ENCODE measurements around the gene ALKBH5. TPM values are rescaled to one million over a fixed set of nuclear protein-coding genes. Genes with fewer than 3 reads are reported as not detected.

Gene ALKBH5
- total and polyA plus RNA-seq, 2 of the 8 experiments (the other 6 are each of a cell fraction or from before 2014, with no cell fraction given): 63.7 to 86.4 TPM

DNA sequence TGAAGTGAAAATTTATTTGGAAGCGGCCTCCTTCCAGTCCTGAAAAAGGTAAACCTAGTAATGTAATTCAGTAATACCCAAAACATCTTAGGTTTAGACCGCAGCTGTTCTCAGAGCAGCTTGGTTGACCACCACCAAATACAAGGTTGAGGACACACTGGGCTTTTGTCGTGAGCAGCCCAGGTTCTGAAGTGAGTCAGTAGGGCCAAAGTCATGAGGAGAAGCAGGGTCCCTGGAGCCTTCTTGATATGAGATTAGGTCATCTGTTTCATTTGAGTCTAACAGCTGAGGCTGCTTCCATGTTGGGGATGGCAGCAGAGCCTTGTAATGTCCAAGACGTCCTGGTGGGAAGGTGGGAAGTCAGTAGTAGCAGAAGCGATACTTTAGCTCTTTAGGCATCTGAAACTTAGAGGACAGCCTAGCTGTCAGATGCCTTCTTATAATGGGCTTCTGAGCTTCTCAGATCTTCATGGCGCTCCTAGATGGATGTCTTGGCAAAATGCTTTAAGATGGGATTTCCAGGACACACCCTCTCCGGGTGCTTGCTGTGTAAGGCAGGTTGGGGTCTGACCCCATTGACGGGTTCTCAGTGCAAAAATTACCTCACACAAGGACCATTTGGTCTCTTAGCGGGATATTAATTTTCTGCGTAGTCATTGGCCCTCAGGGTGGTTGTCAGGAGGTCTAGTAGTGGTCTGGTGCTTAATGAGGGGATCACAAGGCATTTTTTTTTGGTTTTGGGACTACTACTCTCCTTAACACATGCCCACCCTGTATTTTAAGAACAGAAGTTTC lies 2.4 kb downstream of the ALKBH5 start (continued):
- TF ChIP-seq RAD21 (IDR thresholded peaks at IDR 0.05 in 1 of 2, conservative IDR thresholded peaks at IDR 0.05 in 1 of 2; ENCODE audit: low read depth in 2 of 2, low read length in 2 of 2): no peak
- no peak for TF ChIP-seq BCL11A (IDR thresholded peaks at IDR 0.05; ENCODE audit: low read depth in 2 of 2, low read length in 2 of 2)
- TF ChIP-seq SAP30 (IDR thresholded peaks at IDR 0.05; ENCODE audit: insufficient read depth, insufficient replicate concordance, low read length): no peak
- TF ChIP-seq SP4 (IDR thresholded peaks at IDR 0.05; ENCODE audit: low read length): no peak
- no peak for TF ChIP-seq POU5F1 (IDR thresholded peaks at IDR 0.05; ENCODE audit: low read depth, low read length)
